PC-3 (cell line): ENCODE data around the gene LIG1.

Experiments
- EZH2 ChIP-seq: fragments of 300-600 bp; sonication (generic); IDR thresholded peaks from one replicate; pipeline ENCODE4 v1.6.1; 2017; ENCODE audit warnings: antibody characterized with exemption, mild to moderate bottlenecking, low read length; ENCODE audit not compliant: unreplicated experiment
- TF ChIP-seq, protein P1 (sequence below): fragments of 300-600 bp; sonication (generic); conservative IDR thresholded peaks from 2 replicates; pipeline ENCODE4 v1.5.1; 2017; ENCODE audit warnings: antibody characterized with exemption, low read depth, mild to moderate bottlenecking, low read length

DNA sequence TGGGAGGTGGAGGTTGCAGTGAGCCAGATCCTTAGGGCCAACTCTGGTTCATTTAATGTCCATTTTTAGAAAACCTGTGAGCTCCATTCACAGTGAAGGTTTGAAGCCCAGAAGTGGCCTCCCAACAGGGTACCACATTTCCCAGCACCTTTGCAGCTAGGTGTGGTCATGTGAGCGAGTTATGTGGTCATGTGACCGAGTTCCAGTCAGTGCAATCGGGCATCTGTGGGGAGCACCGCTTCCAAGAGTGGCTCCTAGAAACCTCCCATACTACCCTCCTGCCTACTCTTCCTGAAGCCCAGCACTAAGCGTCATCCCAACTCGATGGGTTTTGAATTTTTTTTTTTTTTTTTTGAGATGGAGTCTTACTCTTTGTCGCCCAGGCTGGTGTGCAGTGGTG lies 58.9 kb downstream of the LIG1 start:
- TF ChIP-seq EZH2 = no peak
- TF ChIP-seq, protein P1, sequence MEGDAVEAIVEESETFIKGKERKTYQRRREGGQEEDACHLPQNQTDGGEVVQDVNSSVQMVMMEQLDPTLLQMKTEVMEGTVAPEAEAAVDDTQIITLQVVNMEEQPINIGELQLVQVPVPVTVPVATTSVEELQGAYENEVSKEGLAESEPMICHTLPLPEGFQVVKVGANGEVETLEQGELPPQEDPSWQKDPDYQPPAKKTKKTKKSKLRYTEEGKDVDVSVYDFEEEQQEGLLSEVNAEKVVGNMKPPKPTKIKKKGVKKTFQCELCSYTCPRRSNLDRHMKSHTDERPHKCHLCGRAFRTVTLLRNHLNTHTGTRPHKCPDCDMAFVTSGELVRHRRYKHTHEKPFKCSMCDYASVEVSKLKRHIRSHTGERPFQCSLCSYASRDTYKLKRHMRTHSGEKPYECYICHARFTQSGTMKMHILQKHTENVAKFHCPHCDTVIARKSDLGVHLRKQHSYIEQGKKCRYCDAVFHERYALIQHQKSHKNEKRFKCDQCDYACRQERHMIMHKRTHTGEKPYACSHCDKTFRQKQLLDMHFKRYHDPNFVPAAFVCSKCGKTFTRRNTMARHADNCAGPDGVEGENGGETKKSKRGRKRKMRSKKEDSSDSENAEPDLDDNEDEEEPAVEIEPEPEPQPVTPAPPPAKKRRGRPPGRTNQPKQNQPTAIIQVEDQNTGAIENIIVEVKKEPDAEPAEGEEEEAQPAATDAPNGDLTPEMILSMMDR = no peak
